ENCODE results near the gene CCDC106.

CCDC106 gene

GRCh38 chr19:55638864-55639359, 9.1 kb upstream of the CCDC106 start (continued):
- no peak for TF ChIP-seq ZNF416 (tag by site-specific recombination; IDR thresholded peaks at IDR 0.05)
- TF ChIP-seq SP3 (tag by site-specific recombination; IDR thresholded peaks at IDR 0.05): 0 out of 2 replicates have a peak, but pooled peaks have one; percentile 22
- no peak for TF ChIP-seq OVOL3 (tag by site-specific recombination; IDR thresholded peaks at IDR 0.05)

GRCh38 chr19:55640043-55640576, 7.9 kb upstream of the CCDC106 start:
- Histone ChIP-seq H3K36me3 (ENCODE audit: control insufficient read depth in 2 of 2, insufficient read depth in 1 of 2, low read length in 2 of 2) (peaks cover 8 to 19% of the 10 kb centered on the region in 2 experiments; a peak in 2 of 3 replicates), H3K9me3 (ENCODE audit: control insufficient read depth, insufficient read depth, low read depth, low read length) (no peaks in the 10 kb centered on the region), H3K4me3 (ENCODE audit: low read depth, low read length) (peak overlapping the region; percentile 61), H3K27ac (ENCODE audit: extremely low read depth, low read depth, low read length) (peak overlapping the region; percentile 96), H3K4me1 (ENCODE audit: control insufficient read depth, insufficient read depth, low read length) (peaks cover 32% of the 10 kb centered on the region)
- CTCF ChIA-PET: interaction anchor here (1.0 to 1.3 kb wide), 2 partner anchors 14 to 16 kb away, joined by 4 to 8 read pairs; partner anchors contain the start of gene ZNF784
- POLR2A ChIA-PET: interaction anchor here (1.0 kb wide), 1 partner anchor 178 kb away, joined by 3 read pairs; the partner anchor contains the start of gene ISOC2
- no peak for TF ChIP-seq ZNF837 (tag by site-specific recombination; IDR thresholded peaks at IDR 0.05)
- TF ChIP-seq ZNF157 (tag by site-specific recombination; IDR thresholded peaks at IDR 0.05): no peak
- no peak for TF ChIP-seq BCL11B (tag by site-specific recombination; IDR thresholded peaks at IDR 0.05; ENCODE audit: low read depth)
- TF ChIP-seq HOXD13 (CRISPR knock-in tag; IDR thresholded peaks at IDR 0.05; ENCODE audit: borderline replicate concordance): 0 out of 2 replicates have a peak, but pooled peaks have one; percentile 15
- TF ChIP-seq, protein P1, sequence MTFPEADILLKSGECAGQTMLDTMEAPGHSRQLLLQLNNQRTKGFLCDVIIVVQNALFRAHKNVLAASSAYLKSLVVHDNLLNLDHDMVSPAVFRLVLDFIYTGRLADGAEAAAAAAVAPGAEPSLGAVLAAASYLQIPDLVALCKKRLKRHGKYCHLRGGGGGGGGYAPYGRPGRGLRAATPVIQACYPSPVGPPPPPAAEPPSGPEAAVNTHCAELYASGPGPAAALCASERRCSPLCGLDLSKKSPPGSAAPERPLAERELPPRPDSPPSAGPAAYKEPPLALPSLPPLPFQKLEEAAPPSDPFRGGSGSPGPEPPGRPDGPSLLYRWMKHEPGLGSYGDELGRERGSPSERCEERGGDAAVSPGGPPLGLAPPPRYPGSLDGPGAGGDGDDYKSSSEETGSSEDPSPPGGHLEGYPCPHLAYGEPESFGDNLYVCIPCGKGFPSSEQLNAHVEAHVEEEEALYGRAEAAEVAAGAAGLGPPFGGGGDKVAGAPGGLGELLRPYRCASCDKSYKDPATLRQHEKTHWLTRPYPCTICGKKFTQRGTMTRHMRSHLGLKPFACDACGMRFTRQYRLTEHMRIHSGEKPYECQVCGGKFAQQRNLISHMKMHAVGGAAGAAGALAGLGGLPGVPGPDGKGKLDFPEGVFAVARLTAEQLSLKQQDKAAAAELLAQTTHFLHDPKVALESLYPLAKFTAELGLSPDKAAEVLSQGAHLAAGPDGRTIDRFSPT (tag by site-specific recombination; IDR thresholded peaks at IDR 0.05): peak; percentile 40; the same call in 1 of the 2 replicates
- no peak for TF ChIP-seq ZEB2 (tag by site-specific recombination; IDR thresholded peaks at IDR 0.05)
- TF ChIP-seq ZBTB7A (tag by site-specific recombination; IDR thresholded peaks at IDR 0.05; ENCODE audit: low read depth): no peak
- TF ChIP-seq ZNF600 (tag by site-specific recombination; IDR thresholded peaks at IDR 0.05): no peak
- TF ChIP-seq ZBTB44 (tag by site-specific recombination; IDR thresholded peaks at IDR 0.05): peak; percentile 90
- TF ChIP-seq ZNF677 (tag by site-specific recombination; IDR thresholded peaks at IDR 0.05): 0 out of 2 replicates have a peak, but pooled peaks have one; percentile 5
- TF ChIP-seq, protein P2, sequence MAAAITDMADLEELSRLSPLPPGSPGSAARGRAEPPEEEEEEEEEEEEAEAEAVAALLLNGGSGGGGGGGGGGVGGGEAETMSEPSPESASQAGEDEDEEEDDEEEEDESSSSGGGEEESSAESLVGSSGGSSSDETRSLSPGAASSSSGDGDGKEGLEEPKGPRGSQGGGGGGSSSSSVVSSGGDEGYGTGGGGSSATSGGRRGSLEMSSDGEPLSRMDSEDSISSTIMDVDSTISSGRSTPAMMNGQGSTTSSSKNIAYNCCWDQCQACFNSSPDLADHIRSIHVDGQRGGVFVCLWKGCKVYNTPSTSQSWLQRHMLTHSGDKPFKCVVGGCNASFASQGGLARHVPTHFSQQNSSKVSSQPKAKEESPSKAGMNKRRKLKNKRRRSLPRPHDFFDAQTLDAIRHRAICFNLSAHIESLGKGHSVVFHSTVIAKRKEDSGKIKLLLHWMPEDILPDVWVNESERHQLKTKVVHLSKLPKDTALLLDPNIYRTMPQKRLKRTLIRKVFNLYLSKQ (tag by site-specific recombination; IDR thresholded peaks at IDR 0.05; ENCODE audit: borderline replicate concordance): no peak
- TF ChIP-seq, protein P3, sequence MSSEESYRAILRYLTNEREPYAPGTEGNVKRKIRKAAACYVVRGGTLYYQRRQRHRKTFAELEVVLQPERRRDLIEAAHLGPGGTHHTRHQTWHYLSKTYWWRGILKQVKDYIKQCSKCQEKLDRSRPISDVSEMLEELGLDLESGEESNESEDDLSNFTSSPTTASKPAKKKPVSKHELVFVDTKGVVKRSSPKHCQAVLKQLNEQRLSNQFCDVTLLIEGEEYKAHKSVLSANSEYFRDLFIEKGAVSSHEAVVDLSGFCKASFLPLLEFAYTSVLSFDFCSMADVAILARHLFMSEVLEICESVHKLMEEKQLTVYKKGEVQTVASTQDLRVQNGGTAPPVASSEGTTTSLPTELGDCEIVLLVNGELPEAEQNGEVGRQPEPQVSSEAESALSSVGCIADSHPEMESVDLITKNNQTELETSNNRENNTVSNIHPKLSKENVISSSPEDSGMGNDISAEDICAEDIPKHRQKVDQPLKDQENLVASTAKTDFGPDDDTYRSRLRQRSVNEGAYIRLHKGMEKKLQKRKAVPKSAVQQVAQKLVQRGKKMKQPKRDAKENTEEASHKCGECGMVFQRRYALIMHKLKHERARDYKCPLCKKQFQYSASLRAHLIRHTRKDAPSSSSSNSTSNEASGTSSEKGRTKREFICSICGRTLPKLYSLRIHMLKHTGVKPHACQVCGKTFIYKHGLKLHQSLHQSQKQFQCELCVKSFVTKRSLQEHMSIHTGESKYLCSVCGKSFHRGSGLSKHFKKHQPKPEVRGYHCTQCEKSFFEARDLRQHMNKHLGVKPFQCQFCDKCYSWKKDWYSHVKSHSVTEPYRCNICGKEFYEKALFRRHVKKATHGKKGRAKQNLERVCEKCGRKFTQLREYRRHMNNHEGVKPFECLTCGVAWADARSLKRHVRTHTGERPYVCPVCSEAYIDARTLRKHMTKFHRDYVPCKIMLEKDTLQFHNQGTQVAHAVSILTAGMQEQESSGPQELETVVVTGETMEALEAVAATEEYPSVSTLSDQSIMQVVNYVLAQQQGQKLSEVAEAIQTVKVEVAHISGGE (tag by site-specific recombination; conservative IDR thresholded peaks at IDR 0.05; ENCODE audit: low read depth): no peak
- no peak for TF ChIP-seq KLF10 (tag by site-specific recombination; IDR thresholded peaks at IDR 0.05)
- TF ChIP-seq, protein P4, sequence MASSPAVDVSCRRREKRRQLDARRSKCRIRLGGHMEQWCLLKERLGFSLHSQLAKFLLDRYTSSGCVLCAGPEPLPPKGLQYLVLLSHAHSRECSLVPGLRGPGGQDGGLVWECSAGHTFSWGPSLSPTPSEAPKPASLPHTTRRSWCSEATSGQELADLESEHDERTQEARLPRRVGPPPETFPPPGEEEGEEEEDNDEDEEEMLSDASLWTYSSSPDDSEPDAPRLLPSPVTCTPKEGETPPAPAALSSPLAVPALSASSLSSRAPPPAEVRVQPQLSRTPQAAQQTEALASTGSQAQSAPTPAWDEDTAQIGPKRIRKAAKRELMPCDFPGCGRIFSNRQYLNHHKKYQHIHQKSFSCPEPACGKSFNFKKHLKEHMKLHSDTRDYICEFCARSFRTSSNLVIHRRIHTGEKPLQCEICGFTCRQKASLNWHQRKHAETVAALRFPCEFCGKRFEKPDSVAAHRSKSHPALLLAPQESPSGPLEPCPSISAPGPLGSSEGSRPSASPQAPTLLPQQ (tag by site-specific recombination; IDR thresholded peaks at IDR 0.05): no peak
- no peak for TF ChIP-seq SALL2 (tag by site-specific recombination; IDR thresholded peaks at IDR 0.05; ENCODE audit: borderline replicate concordance)
- TF ChIP-seq SETDB1 (IDR thresholded peaks at IDR 0.05; ENCODE audit: insufficient read length, low read length): peak; percentile 74
- TF ChIP-seq, protein P5, sequence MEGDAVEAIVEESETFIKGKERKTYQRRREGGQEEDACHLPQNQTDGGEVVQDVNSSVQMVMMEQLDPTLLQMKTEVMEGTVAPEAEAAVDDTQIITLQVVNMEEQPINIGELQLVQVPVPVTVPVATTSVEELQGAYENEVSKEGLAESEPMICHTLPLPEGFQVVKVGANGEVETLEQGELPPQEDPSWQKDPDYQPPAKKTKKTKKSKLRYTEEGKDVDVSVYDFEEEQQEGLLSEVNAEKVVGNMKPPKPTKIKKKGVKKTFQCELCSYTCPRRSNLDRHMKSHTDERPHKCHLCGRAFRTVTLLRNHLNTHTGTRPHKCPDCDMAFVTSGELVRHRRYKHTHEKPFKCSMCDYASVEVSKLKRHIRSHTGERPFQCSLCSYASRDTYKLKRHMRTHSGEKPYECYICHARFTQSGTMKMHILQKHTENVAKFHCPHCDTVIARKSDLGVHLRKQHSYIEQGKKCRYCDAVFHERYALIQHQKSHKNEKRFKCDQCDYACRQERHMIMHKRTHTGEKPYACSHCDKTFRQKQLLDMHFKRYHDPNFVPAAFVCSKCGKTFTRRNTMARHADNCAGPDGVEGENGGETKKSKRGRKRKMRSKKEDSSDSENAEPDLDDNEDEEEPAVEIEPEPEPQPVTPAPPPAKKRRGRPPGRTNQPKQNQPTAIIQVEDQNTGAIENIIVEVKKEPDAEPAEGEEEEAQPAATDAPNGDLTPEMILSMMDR (tag by site-specific recombination; IDR thresholded peaks at IDR 0.05): no peak
